Eye (tissue), 1 donor: Measurements from ENCODE around the gene CUX1.
A peak's percentile ranks its signal among the peaks of the same experiment; 100 is the strongest.
"Not testable (repeated sequence)": the region's sequence is repeated elsewhere in the genome, so short reads cannot be mapped to it uniquely, and the experiment has no call there.

ENCODE experiments used
- DNase-seq: peaks from one replicate; pipeline ENCODE4 v3.0.0-alpha.2; 2015

Gene CUX1

GRCh38 chr7:102297487-102298218 is 480.2 kb downstream of the CUX1 start:
- DNase-seq: no peak

GRCh38 chr7:102300643-102301221 is 483.3 kb downstream of the CUX1 start:
- DNase-seq: peak; percentile 79

GRCh38 chr7:102301367-102301766 is 483.9 kb downstream of the CUX1 start:
- DNase-seq: not testable (repeated sequence)

GRCh38 chr7:102302025-102302424 is 484.6 kb downstream of the CUX1 start:
- DNase-seq: no peak

- DNase-seq: peak; percentile 78
Measured at GRCh38 chr7:102303669-102304422, 486.4 kb downstream of the CUX1 start.

GRCh38 chr7:102304668-102305067 is 487.2 kb downstream of the CUX1 start:
- DNase-seq: peak; percentile 20

- DNase-seq: no peak
Measured at GRCh38 chr7:102305414-102306268, 488.2 kb downstream of the CUX1 start.

- DNase-seq: peak; percentile 78
Measured at GRCh38 chr7:102306916-102307677, 489.7 kb downstream of the CUX1 start.

GRCh38 chr7:102310414-102310815 is 493.0 kb downstream of the CUX1 start:
- no peak for DNase-seq

- DNase-seq: no peak
Measured at GRCh38 chr7:102312317-102312716, 494.9 kb downstream of the CUX1 start.

- no peak for DNase-seq
Measured at GRCh38 chr7:102313997-102314780, 496.8 kb downstream of the CUX1 start.

- peak; percentile 0 for DNase-seq
Measured at GRCh38 chr7:102317231-102318059, 500.0 kb downstream of the CUX1 start.

GRCh38 chr7:102318482-102318971 is 501.1 kb downstream of the CUX1 start:
- peak; percentile 1 for DNase-seq

GRCh38 chr7:102319671-102320070 is 502.2 kb downstream of the CUX1 start:
- DNase-seq: peak; percentile 0

- no peak for DNase-seq
Measured at GRCh38 chr7:102320181-102320580, 502.8 kb downstream of the CUX1 start.

GRCh38 chr7:102320601-102321350 is 503.4 kb downstream of the CUX1 start:
- DNase-seq: no peak

GRCh38 chr7:102321351-102322201 is 504.1 kb downstream of the CUX1 start:
- peak; percentile 36 for DNase-seq

GRCh38 chr7:102322202-102322715 is 504.8 kb downstream of the CUX1 start:
- DNase-seq: no peak
